Measurements from ENCODE around the gene TPP1.

GRCh38 chr11:6650104-6650503, 30.9 kb upstream of the TPP1 start:
- TF ChIP-seq POLR2AphosphoS5 (IDR thresholded peaks at IDR 0.05; ENCODE audit: low read depth, low read length) (no peak), POLR2A (IDR thresholded peaks at IDR 0.05; ENCODE audit: low read depth, low read length) (no peak), TAF1 (IDR thresholded peaks at IDR 0.05; ENCODE audit: low read depth, low read length) (no peak)

Data from GM12891 (cell line).